IMR-90 (cell line): ENCODE results near the gene HOXA7. TPM values are rescaled to one million over a fixed set of nuclear protein-coding genes. Genes with fewer than 3 reads are reported as not detected.

ENCODE experiments used
- ATAC-seq: fragments of 200-7000 bp; cut with Tn5 transposase; 2 replicates; pipeline ENCODE4 v1.9.1; 2020; ENCODE audit warnings: low read depth, mild to moderate bottlenecking, moderate library complexity
- BruUV-seq: library from RNA; stranded (reverse); fragments of 400-500 nt; replicated peaks from 2 replicates; lab custom pipeline; 2021; lab: Mats Ljungman, UMichigan
- CTCF ChIA-PET: fragments of 300-600 bp; formaldehyde crosslinking; extraction: SDS; loops from one replicate; lab custom pipeline; 2021; ENCODE audit warnings: antibody characterized with exemption; lab: Yijun Ruan, JAX
- POLR2A ChIA-PET: fragments of 300-600 bp; sonication (Branson Sonifier 250); formaldehyde crosslinking; loops from one replicate; lab custom pipeline; 2022; ENCODE audit warnings: antibody characterized with exemption; ENCODE audit not compliant: unreplicated experiment; lab: Charles Lee
- DNase-seq: peaks from one replicate; pipeline ENCODE4 v3.0.0; 2013
- H2AFZ ChIP-seq: replicated peaks from 2 replicates; pipeline ENCODE3; 2013; ENCODE audit warnings: low read length, mild to moderate bottlenecking; ENCODE audit not compliant: poor library complexity
- H2AK5ac ChIP-seq: 2 replicates; pipeline ENCODE4 v1.6.1; 2013; ENCODE audit warnings: low read depth, low read length, inconsistent platforms
- H2AK9ac ChIP-seq: replicated peaks from 2 replicates; pipeline ENCODE3; 2013; ENCODE audit warnings: mild to moderate bottlenecking, low read depth, low read length, moderate library complexity; ENCODE audit not compliant: poor library complexity
- H2BK120ac ChIP-seq: 2 replicates; pipeline ENCODE4 v1.6.1; 2013; ENCODE audit warnings: low read depth, low read length, inconsistent platforms
- H2BK15ac ChIP-seq: 3 replicates; pipeline ENCODE4 v1.6.1; 2013; ENCODE audit warnings: low read depth, low read length, inconsistent platforms
- H2BK20ac ChIP-seq: 2 replicates; pipeline ENCODE4 v1.6.1; 2013; ENCODE audit warnings: low read depth, mild to moderate bottlenecking, inconsistent platforms, low read length, moderate library complexity
- H2BK5ac ChIP-seq: 2 replicates; pipeline ENCODE4 v1.6.1; 2013; ENCODE audit warnings: mild to moderate bottlenecking, low read depth, low read length, inconsistent platforms; ENCODE audit not compliant: poor library complexity, severe bottlenecking
- H3K14ac ChIP-seq: replicated peaks from 2 replicates; pipeline ENCODE4 v1.6.1; 2013; ENCODE audit warnings: low read depth, low read length, inconsistent platforms
- H3K18ac ChIP-seq: 2 replicates; pipeline ENCODE4 v1.6.1; 2013; ENCODE audit warnings: low read depth, low read length, control low read depth
- H3K23ac ChIP-seq: 2 replicates; pipeline ENCODE4 v1.6.1; 2013; ENCODE audit warnings: low read depth, low read length, inconsistent platforms
- H3K27ac ChIP-seq: 2 replicates; pipeline ENCODE4 v1.5.1; 2013; ENCODE audit warnings: mild to moderate bottlenecking, control low read depth, low read length; ENCODE audit not compliant: insufficient read depth
- H3K27me3 ChIP-seq: 2 replicates; pipeline ENCODE4 v1.6.1; 2013; ENCODE audit warnings: low read length; ENCODE audit not compliant: control insufficient read depth, insufficient read depth
- H3K36me3 ChIP-seq: 2 replicates; pipeline ENCODE4 v1.6.1; 2013; ENCODE audit warnings: low read length, mixed read lengths; ENCODE audit not compliant: control insufficient read depth, insufficient read depth
- H3K4ac ChIP-seq: 2 replicates; pipeline ENCODE4 v1.6.1; 2013; ENCODE audit warnings: low read depth, low read length, inconsistent platforms
- H3K4me1 ChIP-seq: 2 replicates; pipeline ENCODE4 v1.6.1; 2013; ENCODE audit warnings: low read length, mixed read lengths; ENCODE audit not compliant: control insufficient read depth, insufficient read depth
- H3K4me2 ChIP-seq: 2 replicates; pipeline ENCODE4 v1.6.1; 2013; ENCODE audit warnings: low read depth, mild to moderate bottlenecking, control low read depth, low read length, moderate library complexity
- H3K4me3 ChIP-seq: 2 replicates; pipeline ENCODE4 v1.5.1; 2013; ENCODE audit warnings: low read depth, mild to moderate bottlenecking, control low read depth, low read length, moderate library complexity; ENCODE audit not compliant: insufficient read depth
- H3K56ac ChIP-seq: 2 replicates; pipeline ENCODE4 v1.6.1; 2013; ENCODE audit warnings: low read length, inconsistent platforms; ENCODE audit not compliant: insufficient read depth; ENCODE audit errors: extremely low read depth
- H3K79me1 ChIP-seq, 2 experiments: 2 replicates each; pipeline ENCODE4 v1.6.1; 2013; ENCODE audit warnings: low read length in 2 of 2, inconsistent platforms in 1 of 2, low read depth in 1 of 2
- H3K9ac ChIP-seq: 2 replicates; pipeline ENCODE4 v1.6.1; 2013; ENCODE audit warnings: low read depth, low read length, control low read depth
- H3K9me1 ChIP-seq: 2 replicates; pipeline ENCODE4 v1.6.1; 2013; ENCODE audit warnings: low read length, inconsistent platforms; ENCODE audit not compliant: insufficient read depth
- H3K9me3 ChIP-seq: 2 replicates; pipeline ENCODE4 v1.6.1; 2013; ENCODE audit warnings: low read length; ENCODE audit not compliant: control insufficient read depth, insufficient read depth
- H4K20me1 ChIP-seq: 2 replicates; pipeline ENCODE4 v1.6.1; 2013; ENCODE audit warnings: low read length, inconsistent platforms; ENCODE audit not compliant: insufficient read depth
- H4K5ac ChIP-seq: 2 replicates; pipeline ENCODE4 v1.6.1; 2013; ENCODE audit warnings: mild to moderate bottlenecking, low read depth, low read length, control low read depth
- H4K8ac ChIP-seq, 2 experiments: 2 replicates each; pipeline ENCODE4 v1.6.1; 2013; ENCODE audit warnings: low read depth in 2 of 2, low read length in 2 of 2, control low read depth in 1 of 2, inconsistent platforms in 1 of 2
- H4K91ac ChIP-seq: 2 replicates; pipeline ENCODE4 v1.6.1; 2013; ENCODE audit warnings: low read depth, low read length, inconsistent platforms; ENCODE audit not compliant: insufficient read depth
- CTCF ChIP-seq: conservative IDR thresholded peaks from 2 replicates; pipeline ENCODE4 v1.5.1; 2012; ENCODE audit warnings: mild to moderate bottlenecking, low read depth, low read length, improper control_type of control experiment
- MXI1 ChIP-seq: IDR thresholded peaks from 2 replicates; pipeline ENCODE4 v1.6.1; 2012; ENCODE audit warnings: low read depth, mild to moderate bottlenecking, low read length, moderate library complexity, borderline replicate concordance
- POLR2A ChIP-seq: IDR thresholded peaks from 2 replicates; pipeline ENCODE4 v1.6.1; 2012; ENCODE audit warnings: mild to moderate bottlenecking, low read depth, low read length
- WGBS, 2 experiments: methylation state at CpG; one replicate each; pipeline versions ENCODE4 v1.1.5 to v1.1.7; 2013; ENCODE audit warnings: missing lambda C conversion rate in 2 of 2; ENCODE audit not compliant: insufficient read length in 1 of 2; ENCODE audit errors: extremely low coverage in 2 of 2; 5-methylcytosine and 5-hydroxymethylcytosine counted together
- dilution Hi-C: fragments of 300-500 bp; cut with HindIII; formaldehyde crosslinking; loops from one replicate; pipeline ENCODE4 v1.14.3; 2018; ENCODE audit warnings: low sequenced_read_pairs; ENCODE audit not compliant: unreplicated experiment
- in situ Hi-C: fragments of 300-500 bp; cut with MboI; formaldehyde crosslinking; loops from 3 replicates; pipeline ENCODE4 v1.14.3; 2019; ENCODE audit warnings: low sequenced_read_pairs, inconsistent platforms, mixed read lengths
- intact Hi-C: fragments of 100-400 bp; cut with micrococcal nuclease; formaldehyde crosslinking; loops from 2 replicates; pipeline ENCODE4 v1.10.0; 2022
- polyA plus RNA-seq, 3 experiments: library from polyadenylated mRNA; depleted of rRNA; stranded (reverse); fragments of >200 nt; gene quantifications; 2 replicates each; pipeline ENCODE4 v1.2.3, GENCODE V29; 2012; ENCODE audit warnings: low replicate concordance in 1 of 3
- total RNA-seq: library from RNA; depleted of rRNA; stranded (reverse); fragments of >200 nt; gene quantifications from 2 replicates; pipeline ENCODE4 v1.2.3, GENCODE V29; 2012

HOXA7 gene
- total and polyA plus RNA-seq, 2 of the 4 experiments (the other 2 are of a cell fraction), result 0.18 to 1.7 TPM

GRCh38 chr7:27116962-27117886 lies 39.3 kb downstream of the HOXA7 start:
- TF ChIP-seq CTCF, result no peak
- TF ChIP-seq MXI1, result no peak
- TF ChIP-seq POLR2A, result peak; percentile 25; the same call in 1 of the 2 replicates
- no TSS peak for BruUV-seq
- Histone ChIP-seq H2AK5ac (peak overlapping the region; percentile 92), H4K91ac (peak overlapping the region; percentile 83), H3K79me1 (peaks cover 0 to 39% of the 10 kb centered on the region in 2 experiments; a peak in 2 of 4 replicates), H3K4me2 (peak overlapping the region; percentile 78), H3K27me3 (no peaks in the 10 kb centered on the region), H4K8ac (peak overlapping the region; percentile 37 to 64; a peak in 2 of 4 replicates), H3K4ac (peak overlapping the region; percentile 86), H3K27ac (peak overlapping the region; percentile 89), H2BK5ac (peak overlapping the region; percentile 80), H4K5ac (peak overlapping the region; percentile 54), H2BK120ac (peak overlapping the region; percentile 73), H3K4me3 (peak overlapping the region; percentile 71), H4K20me1 (peaks cover 10% of the 10 kb centered on the region), H2AFZ (peak overlapping the region; percentile 53), H3K4me1 (peaks cover 23% of the 10 kb centered on the region), H3K9me3 (no peaks in the 10 kb centered on the region), H3K23ac (peak overlapping the region; percentile 95), H3K14ac (peak overlapping the region; percentile 72), H3K9me1 (peaks cover 7% of the 10 kb centered on the region; the same call in 1 of the 2 replicates), H3K9ac (peak overlapping the region; percentile 96), H3K36me3 (peaks cover 9% of the 10 kb centered on the region; the same call in 1 of the 2 replicates), H3K18ac (peak overlapping the region; percentile 97), H2AK9ac (peak overlapping the region; percentile 83), H2BK20ac (peak overlapping the region; percentile 54), H3K56ac (peak overlapping the region; percentile 91), H2BK15ac (peak overlapping the region; percentile 58; the same call in 1 of the 3 replicates)
- dilution Hi-C loops (no loop called here), intact Hi-C loops (no loop called here), in situ Hi-C loops (no loop called here)
- peak; percentile 28 for DNase-seq
- ChIA-PET POLR2A (interaction anchor here (0.6 kb wide), 1 partner anchor 412 kb away, joined by 3 read pairs; no protein-coding TSS in a partner anchor), CTCF (interaction anchor here (0.7 to 1.3 kb wide), 2 partner anchors 34 to 263 kb away, joined by 3 read pairs; no protein-coding TSS in a partner anchor)
- 0% methylated on average over 4 of the region's 12 CpGs; no CpG with 5 or more reads in 1 of the 2 experiments for WGBS, 2 experiments
- no peak for ATAC-seq
